ENCODE data around the gene TMEM273.

DNA sequence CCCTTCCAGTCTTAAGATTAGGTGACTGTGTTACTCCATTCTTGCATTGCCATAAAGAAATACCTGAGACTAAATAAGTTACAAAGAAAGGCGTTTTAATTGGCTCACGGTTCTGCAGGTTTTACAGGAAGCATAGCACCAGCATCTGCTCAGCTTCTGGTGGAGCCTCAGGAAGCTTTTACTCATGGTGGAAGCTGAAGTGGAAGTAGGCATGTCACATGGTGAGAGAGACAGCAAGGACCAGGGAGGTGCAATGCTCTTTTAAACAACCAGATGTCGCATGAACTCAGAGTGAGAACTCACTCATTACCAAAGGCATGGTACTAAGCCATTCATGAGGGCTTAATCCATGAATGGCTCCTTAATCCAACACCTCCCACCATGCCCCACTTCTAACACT lies 34.0 kb upstream of the TMEM273 start:
- TF ChIP-seq TAF1 (IDR thresholded peaks at IDR 0.05; ENCODE audit: low read depth), result no peak
- no peak for TF ChIP-seq EGR1 (IDR thresholded peaks at IDR 0.05)
- TF ChIP-seq CEBPB (IDR thresholded peaks at IDR 0.05), result no peak
- TF ChIP-seq TEAD4 (IDR thresholded peaks at IDR 0.05), result no peak
- no peak for TF ChIP-seq YY1 (IDR thresholded peaks at IDR 0.05; ENCODE audit: low read depth)
- TF ChIP-seq, protein P1, sequence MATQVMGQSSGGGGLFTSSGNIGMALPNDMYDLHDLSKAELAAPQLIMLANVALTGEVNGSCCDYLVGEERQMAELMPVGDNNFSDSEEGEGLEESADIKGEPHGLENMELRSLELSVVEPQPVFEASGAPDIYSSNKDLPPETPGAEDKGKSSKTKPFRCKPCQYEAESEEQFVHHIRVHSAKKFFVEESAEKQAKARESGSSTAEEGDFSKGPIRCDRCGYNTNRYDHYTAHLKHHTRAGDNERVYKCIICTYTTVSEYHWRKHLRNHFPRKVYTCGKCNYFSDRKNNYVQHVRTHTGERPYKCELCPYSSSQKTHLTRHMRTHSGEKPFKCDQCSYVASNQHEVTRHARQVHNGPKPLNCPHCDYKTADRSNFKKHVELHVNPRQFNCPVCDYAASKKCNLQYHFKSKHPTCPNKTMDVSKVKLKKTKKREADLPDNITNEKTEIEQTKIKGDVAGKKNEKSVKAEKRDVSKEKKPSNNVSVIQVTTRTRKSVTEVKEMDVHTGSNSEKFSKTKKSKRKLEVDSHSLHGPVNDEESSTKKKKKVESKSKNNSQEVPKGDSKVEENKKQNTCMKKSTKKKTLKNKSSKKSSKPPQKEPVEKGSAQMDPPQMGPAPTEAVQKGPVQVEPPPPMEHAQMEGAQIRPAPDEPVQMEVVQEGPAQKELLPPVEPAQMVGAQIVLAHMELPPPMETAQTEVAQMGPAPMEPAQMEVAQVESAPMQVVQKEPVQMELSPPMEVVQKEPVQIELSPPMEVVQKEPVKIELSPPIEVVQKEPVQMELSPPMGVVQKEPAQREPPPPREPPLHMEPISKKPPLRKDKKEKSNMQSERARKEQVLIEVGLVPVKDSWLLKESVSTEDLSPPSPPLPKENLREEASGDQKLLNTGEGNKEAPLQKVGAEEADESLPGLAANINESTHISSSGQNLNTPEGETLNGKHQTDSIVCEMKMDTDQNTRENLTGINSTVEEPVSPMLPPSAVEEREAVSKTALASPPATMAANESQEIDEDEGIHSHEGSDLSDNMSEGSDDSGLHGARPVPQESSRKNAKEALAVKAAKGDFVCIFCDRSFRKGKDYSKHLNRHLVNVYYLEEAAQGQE (IDR thresholded peaks at IDR 0.05; ENCODE audit: low read depth), result no peak
